OCI-LY7 (cell line): ENCODE measurements around the gene TMEM51. TPM values are rescaled to one million over a fixed set of nuclear protein-coding genes. Genes with fewer than 3 reads are reported as not detected.

ENCODE experiments used
- BruUV-seq: library from RNA; stranded (reverse); fragments of 400-500 nt; replicated peaks from 2 replicates; lab custom pipeline; 2021; lab: Mats Ljungman, UMichigan
- CTCF ChIA-PET: fragments of 300-600 bp; sonication (Branson Sonifier 250); formaldehyde crosslinking; loops from one replicate; lab custom pipeline; 2022; ENCODE audit warnings: antibody characterized with exemption; ENCODE audit not compliant: unreplicated experiment; lab: Charles Lee
- POLR2A ChIA-PET: fragments of 300-600 bp; sonication (Branson Sonifier 250); formaldehyde crosslinking; loops from one replicate; lab custom pipeline; 2022; ENCODE audit warnings: antibody characterized with exemption; lab: Charles Lee
- DNase-seq: peaks from one replicate; pipeline ENCODE4 v3.0.0-alpha.2; 2015; ENCODE audit warnings: low spot score
- H2AFZ ChIP-seq: fragments of 200-600 bp; sonication (generic), shearing (Covaris generic); 2 replicates; pipeline ENCODE4 v1.6.1; 2014; ENCODE audit warnings: mild to moderate bottlenecking, antibody characterized with exemption, low read length, moderate library complexity
- H3K27ac ChIP-seq: fragments of 200-600 bp; sonication (generic); 2 replicates; pipeline ENCODE4 v1.5.1; 2014; ENCODE audit warnings: mixed run types, low read depth, mild to moderate bottlenecking, moderate library complexity, low read length, inconsistent platforms; ENCODE audit not compliant: poor library complexity, severe bottlenecking
- H3K36me3 ChIP-seq: fragments of 200-600 bp; sonication (generic); 2 replicates; pipeline ENCODE4 v1.6.1; 2014; ENCODE audit warnings: mild to moderate bottlenecking, antibody characterized with exemption, low read length, moderate library complexity, mixed read lengths; ENCODE audit not compliant: insufficient read depth
- H3K4me1 ChIP-seq: fragments of 200-600 bp; sonication (generic); 2 replicates; pipeline ENCODE4 v1.5.1; 2014; ENCODE audit warnings: mild to moderate bottlenecking, low read length; ENCODE audit not compliant: insufficient read depth, poor library complexity, severe bottlenecking
- H3K4me2 ChIP-seq: fragments of 200-600 bp; sonication (generic); 2 replicates; pipeline ENCODE4 v1.6.1; 2014; ENCODE audit warnings: mild to moderate bottlenecking, low read length
- H3K4me3 ChIP-seq: fragments of 200-600 bp; sonication (generic); 2 replicates; pipeline ENCODE4 v1.5.1; 2014; ENCODE audit warnings: mild to moderate bottlenecking, low read depth, low read length; ENCODE audit not compliant: poor library complexity, severe bottlenecking
- H3K79me2 ChIP-seq: fragments of 200-600 bp; sonication (generic); 2 replicates; pipeline ENCODE4 v1.6.1; 2016; ENCODE audit warnings: low read depth, mild to moderate bottlenecking, low read length, moderate library complexity, mixed read lengths; ENCODE audit not compliant: insufficient read depth
- H3K9me2 ChIP-seq: fragments of 200-600 bp; sonication (generic); 2 replicates; pipeline ENCODE4 v1.6.1; 2016; ENCODE audit warnings: mild to moderate bottlenecking, low read length, mixed read lengths; ENCODE audit not compliant: insufficient read depth
- H3K9me3 ChIP-seq: fragments of 200-600 bp; sonication (generic); 2 replicates; pipeline ENCODE4 v1.6.1; 2014; ENCODE audit warnings: mild to moderate bottlenecking, mixed run types, low read length, mixed read lengths
- H4K20me1 ChIP-seq: fragments of 200-600 bp; sonication (generic); 2 replicates; pipeline ENCODE4 v1.6.1; 2014; ENCODE audit warnings: mild to moderate bottlenecking, antibody characterized with exemption, low read length, moderate library complexity, mixed read lengths; ENCODE audit not compliant: insufficient read depth
- CTCF ChIP-seq: fragments of 200-600 bp; sonication (generic); conservative IDR thresholded peaks from 2 replicates; pipeline ENCODE4 v1.5.1; 2014; ENCODE audit warnings: mild to moderate bottlenecking, antibody characterized with exemption, low read length, moderate library complexity, mixed read lengths
- EZH2phosphoT487 ChIP-seq: fragments of 200-600 bp; sonication (generic); IDR thresholded peaks from 2 replicates; pipeline ENCODE4 v1.6.1; 2018; ENCODE audit warnings: low read depth, borderline replicate concordance, mild to moderate bottlenecking, mixed run types, antibody characterized with exemption, low read length, moderate library complexity, mixed read lengths
- intact Hi-C: fragments of 100-400 bp; cut with micrococcal nuclease; formaldehyde crosslinking; loops from one replicate; pipeline ENCODE4 v1.10.0; 2022; ENCODE audit not compliant: unreplicated experiment
- total RNA-seq, 2 experiments: library from RNA; depleted of rRNA in 1 of 2; stranded (reverse); fragments of >200 nt in 1 of 2; shearing (Covaris generic) in 1 of 2; gene quantifications; 2 replicates each; pipeline ENCODE4 v1.2.3, GENCODE V29; 2014 to 2022

TMEM51 gene
- total RNA-seq, 2 experiments from 2014 or later = not detected

- no peak for DNase-seq
- Histone ChIP-seq H3K79me2 (no peaks in the 10 kb centered on the region), H3K4me2 (no peak overlapping the region), H4K20me1 (no peaks in the 10 kb centered on the region), H3K36me3 (no peaks in the 10 kb centered on the region), H3K9me2 (no peaks in the 10 kb centered on the region), H2AFZ (no peak overlapping the region), H3K27ac (no peak overlapping the region), H3K9me3 (no peaks in the 10 kb centered on the region), H3K4me1 (no peaks in the 10 kb centered on the region), H3K4me3 (no peak overlapping the region)
- ChIA-PET POLR2A (no interaction called here), CTCF (no interaction called here)
- intact Hi-C loops = no loop called here
- no TSS peak for BruUV-seq
- no peak for TF ChIP-seq CTCF
- no peak for TF ChIP-seq EZH2phosphoT487
These were observed 101.0 kb downstream of the TMEM51 start for GRCh38 chr1:15254559-15254958.

- ChIA-PET POLR2A (no interaction called here), CTCF (interaction anchor here (0.6 kb wide), 1 partner anchor 90 kb away, joined by 3 read pairs; no protein-coding TSS in a partner anchor)
- DNase-seq = no peak
- TF ChIP-seq EZH2phosphoT487 = no peak
- no peak for TF ChIP-seq CTCF
- H3K9me2 ChIP-seq = no peaks in the 10 kb centered on the region
- H2AFZ ChIP-seq = no peak overlapping the region
- no peaks in the 10 kb centered on the region for H4K20me1 ChIP-seq
- H3K4me2 ChIP-seq = no peak overlapping the region
- intact Hi-C loops = no loop called here
- no peaks in the 10 kb centered on the region for H3K79me2 ChIP-seq
- H3K4me3 ChIP-seq = no peak overlapping the region
- H3K27ac ChIP-seq = no peak overlapping the region
- H3K9me3 ChIP-seq = no peaks in the 10 kb centered on the region
- no peaks in the 10 kb centered on the region for H3K36me3 ChIP-seq
- BruUV-seq = no TSS peak
- H3K4me1 ChIP-seq = no peaks in the 10 kb centered on the region
These were observed 102.1 kb downstream of the TMEM51 start for GRCh38 chr1:15255582-15256149.

GRCh38 chr1:15256584-15256983, 103.0 kb downstream of the TMEM51 start:
- DNase-seq = no peak
- Histone ChIP-seq H3K4me3 (no peak overlapping the region), H4K20me1 (no peaks in the 10 kb centered on the region), H3K36me3 (no peaks in the 10 kb centered on the region), H2AFZ (no peak overlapping the region), H3K79me2 (no peaks in the 10 kb centered on the region), H3K9me2 (no peaks in the 10 kb centered on the region), H3K9me3 (no peaks in the 10 kb centered on the region), H3K4me2 (no peak overlapping the region), H3K4me1 (no peaks in the 10 kb centered on the region), H3K27ac (no peak overlapping the region)
- BruUV-seq = no TSS peak
- ChIA-PET POLR2A (no interaction called here), CTCF (no interaction called here)
- intact Hi-C loops = no loop called here
- TF ChIP-seq CTCF = no peak
- no peak for TF ChIP-seq EZH2phosphoT487
